A673 (cell line): ENCODE data around the gene THRB. TPM values are rescaled to one million over a fixed set of nuclear protein-coding genes. Genes with fewer than 3 reads are reported as not detected.
A peak's percentile ranks its signal among the peaks of the same experiment; 100 is the strongest.

Source experiments
- BruUV-seq: library from RNA; stranded (reverse); fragments of 400-500 nt; replicated peaks from 2 replicates; lab custom pipeline; 2021; lab: Mats Ljungman, UMichigan
- CTCF ChIA-PET: fragments of 300-600 bp; sonication (Branson Sonifier 250); formaldehyde crosslinking; loops from one replicate; lab custom pipeline; 2022; ENCODE audit warnings: antibody characterized with exemption; lab: Charles Lee
- POLR2A ChIA-PET: fragments of 300-600 bp; sonication (Branson Sonifier 250); formaldehyde crosslinking; loops from one replicate; lab custom pipeline; 2022; ENCODE audit warnings: antibody characterized with exemption; ENCODE audit not compliant: low non-redundant PET; lab: Charles Lee
- DNase-seq: peaks from one replicate; pipeline ENCODE4 v3.0.0-alpha.2; 2015; ENCODE audit warnings: low spot score
- H3K27ac ChIP-seq: fragments of 200-600 bp; sonication (generic); 2 replicates; pipeline ENCODE4 v1.5.1; 2016; ENCODE audit warnings: mixed run types, low read depth, mild to moderate bottlenecking, mixed read lengths, antibody characterized with exemption, low read length; ENCODE audit not compliant: poor library complexity, severe bottlenecking
- H3K27me3 ChIP-seq: fragments of 200-600 bp; sonication (generic); replicated peaks from 2 replicates; pipeline ENCODE4 v1.6.1; 2017; ENCODE audit warnings: mixed run types, low read depth, mild to moderate bottlenecking, mixed read lengths, antibody characterized with exemption, low read length; ENCODE audit not compliant: insufficient read depth, poor library complexity
- H3K36me3 ChIP-seq: fragments of 200-600 bp; sonication (generic); 2 replicates; pipeline ENCODE4 v1.6.1; 2016; ENCODE audit warnings: mixed run types, mild to moderate bottlenecking, mixed read lengths, antibody characterized with exemption, low read length; ENCODE audit not compliant: insufficient read depth, poor library complexity, severe bottlenecking
- H3K4me1 ChIP-seq: fragments of 200-600 bp; sonication (generic); 2 replicates; pipeline ENCODE4 v1.6.1; 2017; ENCODE audit warnings: mixed run types, mild to moderate bottlenecking, mixed read lengths, antibody characterized with exemption, low read length; ENCODE audit not compliant: insufficient read depth, poor library complexity, severe bottlenecking
- H3K4me3 ChIP-seq: fragments of 200-600 bp; sonication (generic); 2 replicates; pipeline ENCODE4 v1.5.1; 2016; ENCODE audit warnings: low read depth, mixed run types, mild to moderate bottlenecking, mixed read lengths, low read length; ENCODE audit not compliant: poor library complexity, severe bottlenecking
- H3K9me3 ChIP-seq: fragments of 200-600 bp; sonication (generic); 2 replicates; pipeline ENCODE4 v1.6.1; 2016; ENCODE audit warnings: mixed run types, low read depth, mild to moderate bottlenecking, mixed read lengths, antibody characterized with exemption, low read length; ENCODE audit not compliant: poor library complexity, severe bottlenecking
- EZH2 ChIP-seq: fragments of 200-600 bp; sonication (generic); IDR thresholded peaks from 2 replicates; pipeline ENCODE4 v1.6.1; 2017; ENCODE audit warnings: borderline replicate concordance, low read depth, mild to moderate bottlenecking, mixed read lengths, antibody characterized with exemption, low read length; ENCODE audit not compliant: poor library complexity, severe bottlenecking
- intact Hi-C: fragments of 100-400 bp; cut with micrococcal nuclease; formaldehyde crosslinking; loops from one replicate; pipeline ENCODE4 v1.10.0; 2022; ENCODE audit not compliant: unreplicated experiment
- total RNA-seq: library from RNA; stranded (reverse); gene quantifications from 2 replicates; pipeline ENCODE4 v1.2.3, GENCODE V29; 2021
- TF ChIP-seq, protein P1 (sequence below): fragments of 300-800, 200-600 bp; sonication (generic); conservative IDR thresholded peaks from 2 replicates; pipeline ENCODE4 v1.5.1; 2017; ENCODE audit warnings: low read depth, mild to moderate bottlenecking, antibody characterized with exemption, low read length, moderate library complexity, mixed read lengths

The THRB gene
- total RNA-seq, 1 experiment from 2014 or later, result 0.11 TPM

DNA sequence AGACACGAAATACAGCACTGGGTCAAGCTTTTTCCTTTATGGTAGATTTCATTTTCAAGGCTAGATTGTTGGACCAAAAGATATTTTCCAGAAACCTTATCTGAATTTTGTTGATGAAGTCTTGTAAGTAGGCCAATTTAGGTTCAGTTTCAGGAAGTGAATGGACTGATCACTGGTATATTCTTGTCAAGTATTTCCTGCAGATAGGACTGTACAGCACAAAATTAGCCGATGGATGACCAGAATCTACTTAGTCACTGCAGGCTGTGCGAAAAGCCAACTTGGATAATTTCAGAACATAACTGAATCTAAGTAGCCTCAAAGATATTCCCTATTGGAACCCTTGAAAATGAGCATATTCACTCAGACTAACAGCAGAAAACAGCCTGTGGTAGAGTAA lies 343.1 kb downstream of the THRB start:
- TF ChIP-seq, protein P1, sequence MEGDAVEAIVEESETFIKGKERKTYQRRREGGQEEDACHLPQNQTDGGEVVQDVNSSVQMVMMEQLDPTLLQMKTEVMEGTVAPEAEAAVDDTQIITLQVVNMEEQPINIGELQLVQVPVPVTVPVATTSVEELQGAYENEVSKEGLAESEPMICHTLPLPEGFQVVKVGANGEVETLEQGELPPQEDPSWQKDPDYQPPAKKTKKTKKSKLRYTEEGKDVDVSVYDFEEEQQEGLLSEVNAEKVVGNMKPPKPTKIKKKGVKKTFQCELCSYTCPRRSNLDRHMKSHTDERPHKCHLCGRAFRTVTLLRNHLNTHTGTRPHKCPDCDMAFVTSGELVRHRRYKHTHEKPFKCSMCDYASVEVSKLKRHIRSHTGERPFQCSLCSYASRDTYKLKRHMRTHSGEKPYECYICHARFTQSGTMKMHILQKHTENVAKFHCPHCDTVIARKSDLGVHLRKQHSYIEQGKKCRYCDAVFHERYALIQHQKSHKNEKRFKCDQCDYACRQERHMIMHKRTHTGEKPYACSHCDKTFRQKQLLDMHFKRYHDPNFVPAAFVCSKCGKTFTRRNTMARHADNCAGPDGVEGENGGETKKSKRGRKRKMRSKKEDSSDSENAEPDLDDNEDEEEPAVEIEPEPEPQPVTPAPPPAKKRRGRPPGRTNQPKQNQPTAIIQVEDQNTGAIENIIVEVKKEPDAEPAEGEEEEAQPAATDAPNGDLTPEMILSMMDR, result no peak
- no peak for TF ChIP-seq EZH2
- Histone ChIP-seq H3K27me3 (no peaks in the 10 kb centered on the region), H3K4me3 (no peak overlapping the region), H3K4me1 (no peaks in the 10 kb centered on the region), H3K9me3 (no peaks in the 10 kb centered on the region), H3K27ac (no peak overlapping the region), H3K36me3 (no peaks in the 10 kb centered on the region)
- intact Hi-C loops, result no loop called here
- ChIA-PET POLR2A (no interaction called here), CTCF (no interaction called here)
- no TSS peak for BruUV-seq
- DNase-seq, result no peak

DNA sequence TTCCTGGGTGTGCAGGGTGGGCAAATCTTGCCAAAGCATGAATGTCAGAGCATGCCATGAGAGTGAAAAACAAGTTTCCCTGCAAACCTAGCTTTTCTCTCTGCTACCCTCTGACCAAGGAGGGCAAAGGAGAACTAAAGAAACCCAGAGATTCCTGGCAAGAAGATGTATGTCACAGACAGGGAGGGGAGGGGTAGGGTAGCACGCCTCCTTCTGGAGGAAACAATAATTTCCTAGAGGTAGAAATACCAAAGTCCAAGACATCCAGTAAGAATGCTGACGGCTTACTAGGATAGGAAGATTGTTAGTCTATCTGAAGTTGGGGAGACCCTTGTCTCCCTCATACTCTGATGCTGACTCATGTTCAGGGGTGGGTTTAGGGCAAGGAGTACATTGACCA lies 345.6 kb downstream of the THRB start:
- ChIA-PET CTCF (no interaction called here), POLR2A (no interaction called here)
- no TSS peak for BruUV-seq
- Histone ChIP-seq H3K36me3 (no peaks in the 10 kb centered on the region), H3K4me3 (no peak overlapping the region), H3K27me3 (no peaks in the 10 kb centered on the region), H3K4me1 (peaks cover 5% of the 10 kb centered on the region), H3K9me3 (no peaks in the 10 kb centered on the region), H3K27ac (no peak overlapping the region)
- intact Hi-C loops, result no loop called here
- TF ChIP-seq EZH2, result no peak
- TF ChIP-seq, protein P1, result peak; percentile 43
- peak; percentile 9 for DNase-seq

DNA sequence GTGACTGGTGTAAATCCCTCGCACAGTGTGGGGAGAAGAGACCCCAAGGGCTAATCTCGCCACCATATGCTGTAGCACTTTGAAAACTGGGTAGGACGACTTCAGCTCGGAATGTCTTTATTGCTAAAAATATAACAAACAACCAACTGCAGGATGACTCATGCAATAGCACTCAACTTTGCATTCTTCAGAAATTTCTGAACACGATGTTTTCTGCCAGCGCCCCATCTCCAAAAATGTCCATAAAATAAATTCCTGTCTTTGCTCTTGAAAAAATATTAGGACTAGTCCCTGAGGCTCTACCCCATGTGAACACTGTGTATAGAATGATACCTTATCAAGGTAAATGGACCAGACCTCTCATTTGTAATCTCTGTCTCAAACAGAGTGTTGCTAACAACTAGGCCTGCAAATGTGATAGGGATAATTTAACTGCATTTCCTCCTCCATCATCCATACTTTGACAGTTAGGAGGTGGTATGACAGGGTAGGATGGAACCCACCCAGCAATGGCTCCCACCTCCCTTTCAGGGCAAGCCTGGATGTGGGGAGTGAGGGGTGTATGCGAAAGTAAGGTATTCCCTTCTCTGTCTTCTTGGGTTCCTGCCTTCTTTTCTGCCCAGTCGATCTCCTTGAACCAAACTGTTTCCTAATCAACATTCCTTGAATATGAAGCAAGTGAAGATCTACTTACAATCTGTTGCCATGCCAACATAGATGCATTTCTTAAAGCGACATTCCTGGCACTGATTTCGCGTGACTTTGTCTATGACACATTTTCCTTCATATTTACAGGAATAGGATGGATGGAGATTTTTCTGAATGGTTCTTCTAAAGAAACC lies 348.4 kb downstream of the THRB start:
- TF ChIP-seq EZH2, result no peak
- TF ChIP-seq, protein P1, result no peak
- ChIA-PET CTCF (no interaction called here), POLR2A (no interaction called here)
- Histone ChIP-seq H3K27ac (no peak overlapping the region), H3K9me3 (no peaks in the 10 kb centered on the region), H3K27me3 (no peaks in the 10 kb centered on the region), H3K4me3 (no peak overlapping the region), H3K36me3 (no peaks in the 10 kb centered on the region), H3K4me1 (peaks cover 5% of the 10 kb centered on the region)
- peak; percentile 33 for DNase-seq
- no TSS peak for BruUV-seq
- intact Hi-C loops, result no loop called here
